Umbilical cord (tissue), 2 donors: Measurements from ENCODE around the gene TTR. TPM values are rescaled to one million over a fixed set of nuclear protein-coding genes. Genes with fewer than 3 reads are reported as not detected.

Experiments
- DNase-seq: peaks from one replicate; pipeline ENCODE4 v3.0.0-alpha.2; 2015; ENCODE audit warnings: low spot score
- total RNA-seq: library from RNA; depleted of rRNA; stranded (reverse); fragments of >200 nt; gene quantifications from one replicate; pipeline ENCODE4 v1.2.3, GENCODE V29; 2014; ENCODE audit warnings: low replicate concordance; ENCODE audit not compliant: insufficient read depth

Gene TTR
- total RNA-seq: 15.6 TPM

- DNase-seq: no peak
Observed at GRCh38 chr18:31591628-31592027, at the start of gene TTR. Gene TTR (plus strand): TSS chr18:31591877. CDS start chr18:31591903, 26 bp downstream.

- no peak for DNase-seq
Observed at GRCh38 chr18:31546476-31546875, 45.2 kb upstream of the TTR start.

DNA sequence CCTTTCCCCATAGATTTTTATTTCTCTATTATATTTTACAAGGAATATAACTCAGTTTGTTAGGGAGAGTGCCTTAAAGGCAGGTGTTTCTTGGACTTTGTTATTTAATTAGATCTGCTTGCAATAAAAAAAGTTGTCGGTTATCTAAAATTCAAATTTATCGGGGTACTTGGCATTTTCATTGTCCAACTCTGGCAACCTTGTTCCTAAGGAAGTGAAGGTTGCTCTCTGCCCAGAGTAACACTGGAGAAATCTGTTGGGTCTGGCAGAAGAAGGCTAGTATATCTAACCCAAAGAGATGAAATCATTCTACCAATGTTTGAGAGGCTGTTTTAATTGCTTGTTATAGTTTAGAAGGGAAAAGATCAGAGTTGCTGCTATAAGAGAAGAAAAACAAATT lies 42.8 kb upstream of the TTR start:
- DNase-seq: no peak

DNA sequence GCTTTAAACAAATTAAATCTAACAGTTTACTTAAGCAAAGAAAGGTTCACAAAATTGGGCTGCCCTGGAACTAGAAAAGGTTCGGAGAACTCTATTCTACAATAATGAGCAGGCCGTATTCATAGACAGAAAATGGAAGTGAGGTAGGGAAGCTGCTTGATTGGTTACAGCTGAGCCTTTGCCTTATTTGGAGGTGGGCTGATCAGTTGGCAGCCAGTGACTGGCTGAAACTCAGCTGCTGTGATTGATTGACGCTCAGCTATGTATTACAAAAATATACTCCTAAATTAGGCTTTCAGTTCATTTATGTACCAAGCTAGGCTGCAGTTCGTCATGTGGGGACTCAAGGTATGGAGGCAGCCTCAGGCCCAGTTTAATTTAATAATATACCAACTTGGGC lies 42.3 kb upstream of the TTR start:
- no peak for DNase-seq

- no peak for DNase-seq
Observed at GRCh38 chr18:31551883-31552282, 39.8 kb upstream of the TTR start.

- DNase-seq: no peak
Observed at GRCh38 chr18:31553800-31554199, 37.9 kb upstream of the TTR start.

DNA sequence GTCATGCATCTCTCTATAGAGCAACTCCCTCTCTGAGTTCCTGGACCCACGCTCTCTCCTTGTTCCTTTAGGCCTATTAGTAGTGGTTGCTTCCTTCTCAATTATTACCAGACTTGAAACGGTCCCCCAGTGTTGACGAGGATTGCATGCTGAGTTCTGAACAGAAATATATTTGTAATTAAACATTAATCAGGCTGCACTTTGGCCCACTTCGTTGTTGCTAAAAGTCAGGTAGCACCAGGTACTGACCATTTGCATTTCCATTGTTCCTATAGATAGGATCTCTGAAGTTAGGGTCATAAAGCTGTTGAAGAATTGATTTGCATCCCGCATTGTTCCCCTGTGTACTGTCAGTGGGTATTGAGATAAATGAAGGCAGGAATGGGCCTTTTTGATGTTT lies 36.9 kb upstream of the TTR start:
- DNase-seq: no peak

DNA sequence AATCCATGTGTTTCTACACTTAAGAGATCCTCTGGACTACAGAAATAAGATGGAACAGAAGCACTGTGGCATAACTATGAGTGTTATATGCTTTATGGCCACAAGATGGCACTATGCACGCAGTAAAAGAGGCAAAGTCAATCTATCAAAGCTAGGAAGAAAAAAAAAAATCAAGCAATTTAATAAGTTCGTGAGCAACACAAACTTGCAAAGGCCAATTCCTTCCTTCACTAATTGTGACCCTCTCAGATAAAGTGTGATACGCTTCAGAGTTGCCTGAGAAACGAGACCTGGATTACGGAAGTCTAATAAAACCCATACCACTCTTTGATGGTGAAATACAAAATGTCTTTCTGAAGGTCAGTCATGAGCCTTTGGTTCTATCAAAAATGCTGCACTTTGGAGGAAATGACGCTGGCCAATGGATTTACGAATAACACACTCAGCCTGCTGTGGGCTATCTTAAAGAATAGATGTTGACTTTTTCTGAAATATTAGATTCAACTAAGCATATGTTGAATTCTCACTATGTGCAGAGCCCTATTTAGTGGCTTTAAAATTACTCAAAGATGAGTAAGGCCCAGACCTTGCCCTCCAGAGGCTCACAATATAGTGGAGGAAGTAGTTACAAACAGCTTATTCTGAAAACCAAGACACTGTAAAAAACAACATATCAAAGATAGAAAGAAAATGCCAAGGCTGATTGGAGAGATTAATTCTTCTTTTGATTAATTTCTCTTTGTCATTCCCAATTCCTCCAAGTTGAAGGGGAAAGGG lies 35.5 kb upstream of the TTR start:
- peak; percentile 83 for DNase-seq

DNA sequence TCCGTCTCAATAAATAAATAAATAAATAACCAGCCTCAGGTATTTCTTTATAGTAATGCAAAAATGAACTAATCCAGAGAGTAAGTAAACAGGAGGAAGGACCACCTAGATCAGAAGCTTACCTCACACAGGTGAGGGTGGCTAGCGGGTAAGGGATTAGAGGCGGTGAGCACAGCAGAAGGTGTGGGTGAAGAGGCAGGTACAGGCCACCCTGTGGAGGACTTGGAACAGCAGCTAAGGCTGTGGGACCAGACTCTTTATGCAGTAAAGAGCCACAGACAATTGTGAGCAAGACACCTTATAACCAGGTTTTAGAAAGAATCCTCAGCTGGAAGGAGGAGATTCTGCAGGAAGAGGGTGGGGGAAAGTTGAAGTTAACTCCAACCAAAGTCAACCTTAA lies 34.2 kb upstream of the TTR start:
- no peak for DNase-seq

DNA sequence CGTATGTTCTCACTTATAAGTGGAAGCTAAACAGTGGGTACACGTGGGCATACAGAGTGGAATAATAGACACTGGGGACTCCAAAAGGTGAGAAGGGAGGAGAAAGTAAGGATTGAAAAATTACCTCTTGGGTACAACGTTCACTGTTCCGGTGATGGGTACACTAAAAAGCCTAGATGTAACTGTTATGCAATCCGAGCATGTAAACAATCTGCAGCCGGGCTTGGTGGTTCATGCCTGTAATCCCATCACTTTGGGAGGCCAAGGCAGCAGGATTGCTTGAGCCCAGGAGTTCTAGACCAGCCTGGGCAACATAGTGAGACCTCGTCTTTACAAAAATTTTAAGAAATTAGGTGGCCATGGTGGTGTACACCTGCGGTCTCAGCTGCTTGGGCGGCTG lies 33.1 kb upstream of the TTR start:
- DNase-seq: no peak

GRCh38 chr18:31562726-31563125 lies 29.0 kb upstream of the TTR start:
- no peak for DNase-seq

GRCh38 chr18:31563778-31564177 lies 27.9 kb upstream of the TTR start:
- no peak for DNase-seq

- no peak for DNase-seq
Observed at GRCh38 chr18:31565345-31565744, 26.3 kb upstream of the TTR start.

GRCh38 chr18:31565782-31566512 lies 25.7 kb upstream of the TTR start:
- DNase-seq: no peak

GRCh38 chr18:31566576-31567306 lies 24.9 kb upstream of the TTR start:
- DNase-seq: no peak

DNA sequence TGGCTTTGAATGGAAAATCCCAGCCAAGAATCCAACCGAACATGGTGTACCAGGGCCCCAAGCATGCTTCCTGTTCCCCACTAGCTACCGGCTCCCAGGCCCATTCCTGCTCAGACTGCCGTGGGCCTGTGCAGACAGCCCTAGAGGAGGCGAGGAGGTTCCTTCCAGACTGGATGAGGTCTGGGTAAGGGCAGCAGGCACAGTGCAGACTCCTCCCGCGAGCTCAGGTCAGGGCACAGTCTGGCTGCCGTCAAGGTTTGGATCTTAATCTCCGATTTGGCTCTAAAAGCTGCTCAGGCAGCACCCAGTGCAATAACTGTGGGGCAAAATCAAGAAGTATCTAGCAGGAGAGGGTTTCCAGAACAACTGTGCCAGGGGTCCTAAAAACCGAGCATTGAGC lies 19.3 kb upstream of the TTR start:
- DNase-seq: no peak

- no peak for DNase-seq
Observed at GRCh38 chr18:31573051-31573450, 18.6 kb upstream of the TTR start.

DNA sequence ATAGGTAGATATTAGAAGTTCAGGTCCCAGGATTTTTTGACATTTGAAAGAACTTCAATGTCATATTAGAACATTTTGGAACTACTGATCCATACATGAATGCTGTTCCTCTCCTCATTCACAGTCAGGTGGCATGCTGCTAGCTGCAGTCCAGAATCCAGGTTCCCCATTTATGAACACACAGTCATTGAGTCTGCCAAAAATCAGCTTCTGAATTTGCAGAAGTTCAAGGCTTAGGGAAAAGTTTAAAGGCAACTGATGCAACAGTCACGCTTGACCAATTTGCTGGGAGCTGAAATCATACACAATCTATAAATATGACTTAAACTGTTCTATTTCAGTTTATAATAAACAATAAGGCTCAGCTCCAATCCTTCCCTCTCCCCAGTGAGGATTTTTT lies 17.3 kb upstream of the TTR start:
- DNase-seq: no peak

GRCh38 chr18:31575515-31576257 lies 16.0 kb upstream of the TTR start:
- no peak for DNase-seq

DNA sequence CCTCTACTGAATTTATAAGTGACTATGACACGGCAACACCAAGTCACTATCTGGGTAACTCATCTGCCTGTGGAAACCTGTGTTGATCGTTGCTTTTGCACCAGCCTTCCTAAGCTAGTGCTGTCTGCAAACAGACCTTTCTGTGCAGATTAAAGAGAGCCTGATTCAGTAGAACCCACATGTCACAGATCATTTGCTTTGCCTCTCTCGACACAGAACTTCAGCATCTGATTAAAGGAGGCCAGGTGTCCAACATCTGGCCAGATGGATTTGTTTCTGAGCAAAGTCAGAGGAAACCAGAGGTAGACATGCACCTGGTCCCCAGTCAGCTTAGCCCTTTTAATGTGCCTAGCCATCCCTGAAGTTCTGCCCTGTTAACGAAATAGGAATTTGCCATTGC lies 15.0 kb upstream of the TTR start:
- no peak for DNase-seq

DNA sequence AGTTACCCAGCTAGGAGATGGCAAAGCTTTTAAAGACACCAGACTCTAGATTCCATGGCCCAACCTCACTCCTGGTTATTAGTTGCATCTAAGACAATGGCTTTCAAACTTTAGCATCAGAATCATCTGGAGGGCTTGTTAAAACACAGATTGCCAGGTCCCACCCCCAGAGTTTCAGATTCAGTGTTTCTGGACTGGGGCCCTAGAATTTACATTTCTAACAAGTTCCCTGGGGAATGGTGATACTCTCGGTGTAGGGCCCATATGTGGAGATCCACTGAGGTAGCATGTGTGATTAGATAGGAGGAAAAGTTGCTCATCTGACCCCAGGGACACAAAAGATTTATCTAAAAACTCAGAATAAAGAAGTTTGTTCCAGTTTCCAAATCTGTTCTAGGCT lies 14.5 kb upstream of the TTR start:
- DNase-seq: no peak

DNA sequence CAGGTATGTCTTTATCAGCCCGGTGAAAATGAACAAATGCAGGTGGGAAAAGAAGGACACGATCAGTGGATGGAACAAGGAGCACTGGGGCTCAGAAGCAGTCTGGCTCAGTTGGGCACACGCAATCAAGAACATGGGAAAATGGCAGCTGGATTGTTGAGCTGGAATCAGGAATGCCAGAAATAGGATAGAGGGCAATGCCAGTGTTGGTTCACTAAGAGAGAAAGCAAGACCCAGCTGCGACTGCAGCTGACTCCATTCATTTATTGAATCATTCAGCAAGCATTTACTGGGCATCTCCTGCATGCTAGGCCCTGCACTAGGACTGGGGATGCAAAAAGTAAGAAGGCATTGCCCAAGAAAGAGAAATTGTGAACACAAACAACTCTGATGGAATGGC lies 13.6 kb upstream of the TTR start:
- DNase-seq: no peak
